GM23338 (cell line): ENCODE measurements around the gene LARGE1. TPM values are rescaled to one million over a fixed set of nuclear protein-coding genes. Genes with fewer than 3 reads are reported as not detected.

Source experiments
- ATAC-seq: fragments of 200-7000 bp; cut with Tn5 transposase; 3 replicates; pipeline ENCODE4 v1.9.1; 2020
- DNase-seq: peaks from one replicate; pipeline ENCODE4 v3.0.0-alpha.2; 2015; ENCODE audit warnings: low spot score
- H2AFZ ChIP-seq: fragments of 200-600 bp; sonication (generic); 2 replicates; pipeline ENCODE4 v1.8.0; 2016; ENCODE audit warnings: antibody characterized with exemption, mild to moderate bottlenecking, moderate library complexity
- H3F3A ChIP-seq: fragments of 200-600 bp; sonication (generic); replicated peaks from 2 replicates; pipeline ENCODE4 v1.8.0; 2017; ENCODE audit warnings: antibody characterized with exemption, mixed run types, low read depth
- H3K27ac ChIP-seq: fragments of 200-600 bp; sonication (generic); 2 replicates; pipeline ENCODE4 v1.6.1; 2016; ENCODE audit warnings: low read depth
- H3K27me3 ChIP-seq: fragments of 200-600 bp; sonication (generic); 2 replicates; pipeline ENCODE4 v1.8.0; 2016; ENCODE audit warnings: mild to moderate bottlenecking, mixed run types, moderate library complexity; ENCODE audit not compliant: insufficient read depth
- H3K36me3 ChIP-seq: fragments of 200-600 bp; sonication (generic); 2 replicates; pipeline ENCODE4 v1.8.0; 2016; ENCODE audit warnings: mild to moderate bottlenecking; ENCODE audit not compliant: insufficient read depth
- H3K4me1 ChIP-seq: fragments of 200-600 bp; sonication (generic); 2 replicates; pipeline ENCODE4 v1.8.0; 2016; ENCODE audit warnings: mild to moderate bottlenecking, moderate library complexity; ENCODE audit not compliant: insufficient read depth
- H3K4me2 ChIP-seq: fragments of 200-600 bp; sonication (generic); 2 replicates; pipeline ENCODE4 v1.7.1; 2017; ENCODE audit warnings: mixed run types
- H3K4me3 ChIP-seq: fragments of 200-600 bp; sonication (generic); 2 replicates; pipeline ENCODE4 v1.6.1; 2016; ENCODE audit warnings: mixed run types
- H3K79me2 ChIP-seq: fragments of 200-600 bp; sonication (generic); replicated peaks from 2 replicates; pipeline ENCODE4 v1.8.0; 2017; ENCODE audit warnings: mild to moderate bottlenecking; ENCODE audit not compliant: insufficient read depth
- H3K9me2 ChIP-seq: fragments of 200-600 bp; sonication (generic); 2 replicates; pipeline ENCODE4 v1.8.0; 2017; ENCODE audit not compliant: insufficient read depth
- H4K20me1 ChIP-seq: fragments of 200-600 bp; sonication (generic); replicated peaks from 2 replicates; pipeline ENCODE4 v1.8.0; 2017; ENCODE audit warnings: mild to moderate bottlenecking; ENCODE audit not compliant: insufficient read depth
- H3K27ac Mint-ChIP-seq: 2 replicates; pipeline ENCODE4 v1.8.0; 2020; ENCODE audit warnings: inconsistent platforms, mild to moderate bottlenecking, moderate library complexity, mixed read lengths
- H3K27me3 Mint-ChIP-seq: 3 replicates; pipeline ENCODE4 v1.8.0; 2022; ENCODE audit warnings: low read depth, mild to moderate bottlenecking, moderate library complexity, mixed read lengths, inconsistent platforms; ENCODE audit not compliant: insufficient read depth, poor library complexity
- H3K36me3 Mint-ChIP-seq: 3 replicates; pipeline ENCODE4 v1.8.0; 2021; ENCODE audit warnings: low read depth, mild to moderate bottlenecking, inconsistent platforms, moderate library complexity, mixed read lengths
- H3K4me1 Mint-ChIP-seq: 3 replicates; pipeline ENCODE4 v1.8.0; 2020; ENCODE audit warnings: mild to moderate bottlenecking, inconsistent platforms, mixed read lengths
- H3K4me3 Mint-ChIP-seq: 3 replicates; pipeline ENCODE4 v1.8.0; 2021; ENCODE audit warnings: moderate library complexity, mild to moderate bottlenecking, inconsistent platforms, mixed read lengths
- H3K9me3 Mint-ChIP-seq: 3 replicates; pipeline ENCODE4 v1.8.0; 2020; ENCODE audit warnings: moderate library complexity, mild to moderate bottlenecking, inconsistent platforms, mixed read lengths
- CREB1 ChIP-seq: fragments of 250-450 bp; sonication (Bioruptor Pico); IDR thresholded peaks from 2 replicates; pipeline ENCODE4 v1.5.0; 2020; ENCODE audit warnings: low read depth, mild to moderate bottlenecking, moderate library complexity
- CTCF ChIP-seq, 2 experiments: fragments of 200-600 bp in 1 of 2; sonication (generic) in 1 of 2; conservative IDR thresholded peaks; 2 replicates each; pipeline versions ENCODE4 v1.5.1 to v1.6.1; 2016 to 2017; ENCODE audit warnings: antibody characterized with exemption in 2 of 2, low read depth in 2 of 2, mild to moderate bottlenecking in 2 of 2, moderate library complexity in 1 of 2
- ETS1 ChIP-seq: IDR thresholded peaks from 2 replicates; pipeline ENCODE4 v1.6.1; 2016; ENCODE audit warnings: antibody characterized with exemption
- EZH2 ChIP-seq: fragments of 200-600 bp; sonication (generic); IDR thresholded peaks from one replicate; pipeline ENCODE4 v1.8.0; 2017; ENCODE audit warnings: antibody characterized with exemption, mild to moderate bottlenecking, low read depth; ENCODE audit not compliant: unreplicated experiment
- EZH2phosphoT487 ChIP-seq: fragments of 200-600 bp; sonication (generic); IDR thresholded peaks from one replicate; pipeline ENCODE4 v1.8.1; 2018; ENCODE audit warnings: antibody characterized with exemption; ENCODE audit not compliant: unreplicated experiment
- JUNB ChIP-seq: IDR thresholded peaks from one replicate; pipeline ENCODE4 v1.6.1; 2016; ENCODE audit warnings: antibody characterized with exemption; ENCODE audit not compliant: unreplicated experiment
- NANOG ChIP-seq: IDR thresholded peaks from 2 replicates; pipeline ENCODE4 v1.6.1; 2016; ENCODE audit warnings: antibody characterized with exemption, borderline replicate concordance
- POLR2AphosphoS5 ChIP-seq: IDR thresholded peaks from 2 replicates; pipeline ENCODE4 v1.6.1; 2016; ENCODE audit warnings: antibody characterized with exemption, low read depth
- REST ChIP-seq: IDR thresholded peaks from one replicate; pipeline ENCODE4 v1.6.1; 2018; ENCODE audit warnings: antibody characterized with exemption; ENCODE audit not compliant: unreplicated experiment
- STAT1 ChIP-seq: IDR thresholded peaks from one replicate; pipeline ENCODE4 v1.6.1; 2016; ENCODE audit warnings: antibody characterized with exemption; ENCODE audit not compliant: unreplicated experiment
- ZNF114 ChIP-seq: fragments of 250-450 bp; sonication (Bioruptor Pico); IDR thresholded peaks from 2 replicates; pipeline ENCODE4 v1.5.0; 2020; ENCODE audit warnings: mild to moderate bottlenecking, moderate library complexity
- ZNF462 ChIP-seq: fragments of 250-450 bp; sonication (Bioruptor Pico); IDR thresholded peaks from 2 replicates; pipeline ENCODE4 v1.5.0; 2020; ENCODE audit warnings: mild to moderate bottlenecking, moderate library complexity
- polyA plus RNA-seq: library from polyadenylated mRNA; unstranded; fragments of >200 nt; fragmentation: Nextera tagmentation; extraction: Ambion mirVana; gene quantifications from 2 replicates; pipeline ENCODE4 v1.2.1, GENCODE V29; 2016
- total RNA-seq: library from RNA; depleted of rRNA; stranded (reverse); fragments of >200 nt; shearing (Covaris generic); gene quantifications from 2 replicates; pipeline ENCODE4 v1.2.3, GENCODE V29; 2014

The LARGE1 gene
- total and polyA plus RNA-seq, 2 experiments from 2014 or later = 12.8 to 75.6 TPM

GRCh38 chr22:33829546-33830280 lies 90.6 kb downstream of the LARGE1 start (continued):
- TF ChIP-seq REST (no peak), POLR2AphosphoS5 (no peak), CREB1 (CRISPR knock-in tag) (no peak), ZNF114 (no peak)

- Histone ChIP-seq H4K20me1 (peaks cover 31% of the 10 kb centered on the region), H3K9me2 (no peaks in the 10 kb centered on the region), H3K4me2 (no peak overlapping the region), H3K4me1 (peaks cover 77% of the 10 kb centered on the region), H3K27me3 (no peaks in the 10 kb centered on the region), H3F3A (no peaks in the 10 kb centered on the region), H3K27ac (no peak overlapping the region), H3K36me3 (no peaks in the 10 kb centered on the region), H3K79me2 (peaks cover 100% of the 10 kb centered on the region), H3K4me3 (no peak overlapping the region), H2AFZ (no peak overlapping the region)
- Mint-ChIP-seq H3K4me1 (peaks cover 86% of the 10 kb centered on the region), H3K36me3 (peaks cover 33% of the 10 kb centered on the region), H3K27me3 (peaks cover 18% of the 10 kb centered on the region), H3K4me3 (no peak overlapping the region), H3K9me3 (no peaks in the 10 kb centered on the region; the same call in 2 of the 3 replicates), H3K27ac (no peak overlapping the region)
- DNase-seq (no peak), ATAC-seq (no peak)
- TF ChIP-seq ZNF462 (CRISPR knock-in tag) (no peak), EZH2 (no peak), POLR2AphosphoS5 (no peak), STAT1 (no peak), ETS1 (no peak), NANOG (no peak), EZH2phosphoT487 (no peak), CTCF (conservative IDR thresholded peaks at IDR 0.05; ENCODE audit: low read depth in 2 of 2) (no peak), JUNB (no peak), ZNF114 (no peak)
Measured at GRCh38 chr22:33828302-33828701, 92.0 kb downstream of the LARGE1 start.
